Right atrium auricular region (tissue), 2 donors: ENCODE data around the gene VAV3. TPM values are rescaled to one million over a fixed set of nuclear protein-coding genes. Genes with fewer than 3 reads are reported as not detected.

ENCODE experiments used
- DNase-seq: peaks from one replicate; pipeline ENCODE4 v3.0.0-alpha.2; 2019; ENCODE audit warnings: low spot score
- H3K27ac ChIP-seq, 2 donors: fragments of 200-600 bp; sonication (generic); 1 replicate in 1 of 2; 2 replicates in 1 of 2; pipeline ENCODE4 v1.5.1; 2016 to 2019
- H3K27me3 ChIP-seq, 2 donors: fragments of 200-600 bp; sonication (generic); one replicate each; pipeline versions ENCODE4 v1.5.1 to v1.6.0; 2017 to 2019
- H3K36me3 ChIP-seq: fragments of 200-600 bp; sonication (generic); one replicate; pipeline ENCODE4 v1.5.1; 2016
- H3K4me1 ChIP-seq, 2 donors: fragments of 200-600 bp; sonication (generic); one replicate each; pipeline versions ENCODE4 v1.5.1 to v1.6.0; 2017 to 2019
- H3K4me3 ChIP-seq, 2 donors: fragments of 200-600 bp; sonication (generic); 1 replicate in 1 of 2; 2 replicates in 1 of 2; pipeline ENCODE4 v1.5.1; 2017 to 2019; ENCODE audit warnings: mild to moderate bottlenecking in 1 of 2, moderate library complexity in 1 of 2
- H3K9me3 ChIP-seq, 2 donors: fragments of 200-600 bp; sonication (generic); one replicate each; pipeline ENCODE4 v1.5.1; 2019
- total RNA-seq, 2 donors: library from RNA; depleted of rRNA; stranded (reverse); fragments of >200 nt; gene quantifications; one replicate each; pipeline ENCODE4 v1.1.0, GENCODE V29; 2016
- TF ChIP-seq, protein P1 (sequence below), 2 donors: fragments of 200-600 bp; sonication (generic); IDR thresholded peaks; one replicate each; pipeline ENCODE4 v1.5.1; 2019; ENCODE audit warnings: antibody characterized with exemption in 2 of 2

The VAV3 gene
- total RNA-seq, 2 donors from 2014 or later = 2.0 to 2.8 TPM

DNA sequence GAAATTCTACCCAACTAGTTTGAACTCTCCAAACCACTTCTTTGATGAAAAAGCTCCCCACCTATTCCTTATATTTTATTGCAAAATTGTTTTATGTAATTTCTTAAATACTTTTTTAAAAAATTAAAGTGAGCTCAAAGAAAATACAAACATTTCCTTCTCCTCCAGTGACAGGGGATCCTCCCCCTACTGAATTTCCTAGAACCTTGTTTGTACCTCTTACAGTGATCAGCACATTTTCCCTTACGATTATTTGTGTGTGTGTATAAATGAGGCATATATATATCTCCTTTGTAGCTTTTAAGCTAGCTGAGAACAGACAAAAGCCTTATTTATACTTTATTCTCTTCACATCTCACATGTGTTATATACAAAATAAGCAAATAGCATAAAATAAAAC lies 44.4 kb downstream of the VAV3 start:
- no peaks in the 10 kb centered on the region for H3K36me3 ChIP-seq
- TF ChIP-seq, protein P1, sequence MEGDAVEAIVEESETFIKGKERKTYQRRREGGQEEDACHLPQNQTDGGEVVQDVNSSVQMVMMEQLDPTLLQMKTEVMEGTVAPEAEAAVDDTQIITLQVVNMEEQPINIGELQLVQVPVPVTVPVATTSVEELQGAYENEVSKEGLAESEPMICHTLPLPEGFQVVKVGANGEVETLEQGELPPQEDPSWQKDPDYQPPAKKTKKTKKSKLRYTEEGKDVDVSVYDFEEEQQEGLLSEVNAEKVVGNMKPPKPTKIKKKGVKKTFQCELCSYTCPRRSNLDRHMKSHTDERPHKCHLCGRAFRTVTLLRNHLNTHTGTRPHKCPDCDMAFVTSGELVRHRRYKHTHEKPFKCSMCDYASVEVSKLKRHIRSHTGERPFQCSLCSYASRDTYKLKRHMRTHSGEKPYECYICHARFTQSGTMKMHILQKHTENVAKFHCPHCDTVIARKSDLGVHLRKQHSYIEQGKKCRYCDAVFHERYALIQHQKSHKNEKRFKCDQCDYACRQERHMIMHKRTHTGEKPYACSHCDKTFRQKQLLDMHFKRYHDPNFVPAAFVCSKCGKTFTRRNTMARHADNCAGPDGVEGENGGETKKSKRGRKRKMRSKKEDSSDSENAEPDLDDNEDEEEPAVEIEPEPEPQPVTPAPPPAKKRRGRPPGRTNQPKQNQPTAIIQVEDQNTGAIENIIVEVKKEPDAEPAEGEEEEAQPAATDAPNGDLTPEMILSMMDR (IDR thresholded peaks at IDR 0.05) = no peak
- H3K4me1 ChIP-seq = no peaks in the 10 kb centered on the region
- H3K27me3 ChIP-seq = no peaks in the 10 kb centered on the region
- no peak for DNase-seq
- H3K4me3 ChIP-seq = no peak overlapping the region
- H3K27ac ChIP-seq = no peak overlapping the region
- no peaks in the 10 kb centered on the region for H3K9me3 ChIP-seq

DNA sequence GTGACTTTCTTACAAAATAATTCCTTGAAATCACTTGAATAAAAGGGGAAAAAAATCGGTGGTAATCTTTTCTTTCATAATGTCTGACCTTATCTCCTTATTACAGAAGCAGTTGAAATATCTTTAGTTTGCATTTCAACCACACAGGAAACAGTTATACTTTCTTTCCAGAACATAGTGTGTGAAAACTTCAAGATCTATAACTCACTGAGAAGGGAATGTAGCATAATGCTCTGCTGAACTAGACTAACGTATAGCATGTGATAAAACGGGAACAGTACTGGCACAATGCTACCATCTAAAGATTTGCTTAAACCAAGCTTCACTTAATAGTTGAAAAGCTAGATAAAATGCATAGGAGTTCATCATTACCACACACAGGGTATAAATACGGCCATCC lies 45.0 kb downstream of the VAV3 start:
- Histone ChIP-seq H3K4me3 (no peak overlapping the region), H3K4me1 (no peaks in the 10 kb centered on the region), H3K27me3 (no peaks in the 10 kb centered on the region), H3K36me3 (no peaks in the 10 kb centered on the region), H3K9me3 (no peaks in the 10 kb centered on the region), H3K27ac (no peak overlapping the region)
- TF ChIP-seq, protein P1 (IDR thresholded peaks at IDR 0.05) = no peak
- DNase-seq = no peak

DNA sequence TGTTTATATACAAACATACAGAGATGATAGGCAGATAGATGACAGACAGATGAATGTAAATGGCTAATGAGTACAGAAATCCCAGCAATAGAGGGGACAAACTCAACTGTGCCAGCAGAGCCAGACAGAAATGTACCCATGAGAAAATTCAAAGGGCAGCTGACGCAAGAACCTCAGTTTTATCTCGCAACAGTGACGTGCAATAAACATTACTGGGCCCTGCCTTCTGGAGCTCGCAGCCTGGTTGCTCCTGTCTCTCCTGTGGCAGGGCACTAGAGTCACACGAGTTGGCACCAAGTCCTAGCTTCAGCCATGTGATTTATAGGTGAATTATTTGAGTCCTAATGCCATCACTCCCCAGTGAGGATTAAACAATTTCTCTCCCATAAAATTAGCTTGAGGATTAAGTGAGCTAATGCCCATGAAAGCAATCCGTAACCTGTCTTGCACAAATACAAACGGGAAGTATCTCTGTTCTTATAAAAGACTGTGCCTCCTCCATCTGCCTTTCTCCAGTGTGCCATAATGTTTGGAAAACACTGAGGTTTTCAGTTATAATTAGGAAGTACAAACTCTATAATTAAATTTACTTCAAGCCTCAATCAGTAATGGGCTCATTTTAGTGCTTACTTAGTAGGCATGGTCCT lies 50.7 kb downstream of the VAV3 start:
- Histone ChIP-seq H3K4me1 (no peaks in the 10 kb centered on the region), H3K4me3 (no peak overlapping the region), H3K27ac (no peak overlapping the region), H3K36me3 (no peaks in the 10 kb centered on the region), H3K9me3 (no peaks in the 10 kb centered on the region), H3K27me3 (no peaks in the 10 kb centered on the region)
- TF ChIP-seq, protein P1 (IDR thresholded peaks at IDR 0.05) = no peak
- no peak for DNase-seq

DNA sequence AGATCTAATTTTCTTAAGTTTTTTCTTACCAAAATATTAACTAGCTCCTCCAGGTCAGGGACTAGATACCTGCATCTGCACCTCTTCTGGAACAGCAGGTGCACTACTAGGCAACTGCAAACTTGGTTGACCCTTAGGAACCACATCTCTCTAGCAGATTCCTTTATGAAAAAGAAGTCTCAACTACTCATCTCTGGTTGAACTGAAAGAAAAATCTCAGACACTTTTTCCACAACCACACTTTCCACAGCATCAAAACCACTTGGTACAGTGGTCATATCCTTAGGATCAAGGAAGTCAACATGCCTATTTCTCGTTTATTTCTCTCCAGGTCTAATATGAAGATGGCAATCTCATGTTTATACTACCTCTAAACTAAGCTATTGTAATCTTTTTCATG lies 52.3 kb downstream of the VAV3 start:
- no peaks in the 10 kb centered on the region for H3K36me3 ChIP-seq
- no peak overlapping the region for H3K4me3 ChIP-seq
- TF ChIP-seq, protein P1 (IDR thresholded peaks at IDR 0.05) = no peak
- H3K9me3 ChIP-seq = no peaks in the 10 kb centered on the region
- H3K4me1 ChIP-seq = no peaks in the 10 kb centered on the region
- H3K27ac ChIP-seq = no peak overlapping the region
- H3K27me3 ChIP-seq = no peaks in the 10 kb centered on the region
- no peak for DNase-seq

DNA sequence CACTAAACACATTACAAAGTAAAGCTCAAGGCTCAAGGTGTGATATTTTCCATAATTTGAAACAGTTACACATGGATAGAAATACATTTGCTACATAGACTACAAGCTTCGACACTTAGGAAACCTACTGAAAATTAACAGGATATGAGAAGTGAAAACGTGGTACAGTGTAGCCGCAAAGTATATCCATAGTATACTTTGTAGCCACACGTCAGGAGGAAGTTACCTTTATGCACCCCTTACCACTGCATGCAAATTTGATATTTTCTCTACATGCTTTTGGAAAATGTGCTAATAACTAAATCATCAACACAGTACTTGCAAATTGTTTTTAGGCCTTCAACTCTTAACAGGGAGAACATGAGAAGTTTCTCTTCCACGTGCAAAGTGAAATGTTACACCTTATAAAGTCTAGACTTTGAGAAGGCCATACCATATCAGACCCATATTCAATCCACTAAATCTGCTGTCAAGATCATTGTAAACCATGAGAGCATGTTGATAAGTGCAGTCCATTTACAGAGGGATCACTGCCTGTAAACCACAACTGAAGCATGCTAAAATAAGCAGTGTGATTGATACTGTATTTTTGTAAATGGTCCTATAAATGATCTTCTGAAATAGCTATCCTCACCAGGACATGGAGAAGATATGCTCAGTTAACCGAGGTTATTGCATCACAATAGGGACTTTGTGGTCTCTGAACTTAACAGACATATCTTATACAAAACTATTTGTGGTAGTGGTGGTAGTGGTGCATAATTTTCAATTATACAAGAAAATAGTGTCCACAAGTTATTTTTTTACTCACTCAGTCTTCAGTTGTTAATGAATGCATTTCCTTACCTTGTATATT lies 64.7 kb downstream of the VAV3 start:
- TF ChIP-seq, protein P1 (IDR thresholded peaks at IDR 0.05) = no peak
- H3K27ac ChIP-seq = no peak overlapping the region
- no peak for DNase-seq
- no peaks in the 10 kb centered on the region for H3K27me3 ChIP-seq
- no peak overlapping the region for H3K4me3 ChIP-seq
- no peaks in the 10 kb centered on the region for H3K36me3 ChIP-seq
- peaks cover 0 to 8% of the 10 kb centered on the region in 2 donors for H3K4me1 ChIP-seq
- H3K9me3 ChIP-seq = no peaks in the 10 kb centered on the region
